GM12872 (cell line): ENCODE results near the gene MYO1A.

Experiments
- CTCF ChIP-seq: IDR thresholded peaks from 3 replicates; pipeline ENCODE4 v1.5.1; 2011; ENCODE audit warnings: low read depth, mild to moderate bottlenecking, low read length, moderate library complexity; ENCODE audit not compliant: insufficient read depth

MYO1A gene

GRCh38 chr12:57040211-57040610, 9.7 kb downstream of the MYO1A start:
- TF ChIP-seq CTCF, result no peak

GRCh38 chr12:57039016-57039798, 10.7 kb downstream of the MYO1A start:
- no peak for TF ChIP-seq CTCF

- no peak for TF ChIP-seq CTCF
Observed at GRCh38 chr12:57037264-57037663, 12.7 kb downstream of the MYO1A start.

- no peak for TF ChIP-seq CTCF
Observed at GRCh38 chr12:57033431-57033830, 16.5 kb downstream of the MYO1A start.

GRCh38 chr12:57031789-57032188, 18.1 kb downstream of the MYO1A start:
- no peak for TF ChIP-seq CTCF

- TF ChIP-seq CTCF, result peak; percentile 41; the same call in 2 of the 3 replicates
Observed at GRCh38 chr12:57031138-57031725, 18.7 kb downstream of the MYO1A start.

GRCh38 chr12:57029457-57029856, 20.5 kb downstream of the MYO1A start:
- TF ChIP-seq CTCF, result no peak
